Measurements from ENCODE around the gene NCOA3.

The NCOA3 gene

GRCh38 chr20:47701612-47702011 is 199.9 kb downstream of the NCOA3 start:
- Histone ChIP-seq H3K4me1 (ENCODE audit: control insufficient read depth, insufficient read depth, low read length) (peaks cover 8% of the 10 kb centered on the region), H3K9ac (ENCODE audit: low read length in 2 of 2) (no peak overlapping the region), H3K36me3 (ENCODE audit: control insufficient read depth in 2 of 2, insufficient read depth in 2 of 2, low read length in 2 of 2) (peaks cover 7 to 9% of the 10 kb centered on the region in 2 donors), H3K9me3 (ENCODE audit: control insufficient read depth in 2 of 2, low read length in 2 of 2) (no peaks in the 10 kb centered on the region), H3K27ac (ENCODE audit: low read length) (no peak overlapping the region), H3K27me3 (ENCODE audit: control insufficient read depth in 1 of 2, insufficient read depth in 2 of 2, low read length in 2 of 2) (no peaks in the 10 kb centered on the region), H3K4me3 (ENCODE audit: low read length in 2 of 2) (no peak overlapping the region)

GRCh38 chr20:47703748-47704147 is 202.1 kb downstream of the NCOA3 start:
- Histone ChIP-seq H3K4me3 (ENCODE audit: low read length in 2 of 2) (no peak overlapping the region), H3K9ac (ENCODE audit: low read length in 2 of 2) (no peak overlapping the region), H3K27ac (ENCODE audit: low read length) (no peak overlapping the region), H3K27me3 (ENCODE audit: control insufficient read depth in 1 of 2, insufficient read depth in 2 of 2, low read length in 2 of 2) (no peaks in the 10 kb centered on the region), H3K36me3 (ENCODE audit: control insufficient read depth in 2 of 2, insufficient read depth in 2 of 2, low read length in 2 of 2) (peaks cover 6 to 9% of the 10 kb centered on the region in 2 donors), H3K4me1 (ENCODE audit: control insufficient read depth, insufficient read depth, low read length) (peaks cover 8% of the 10 kb centered on the region), H3K9me3 (ENCODE audit: control insufficient read depth in 2 of 2, low read length in 2 of 2) (no peaks in the 10 kb centered on the region)

- no peak overlapping the region for H3K9ac ChIP-seq (ENCODE audit: low read length in 2 of 2)
- H3K4me3 ChIP-seq (ENCODE audit: low read length in 2 of 2), result no peak overlapping the region
- peaks cover 4 to 6% of the 10 kb centered on the region in 2 donors for H3K36me3 ChIP-seq (ENCODE audit: control insufficient read depth in 2 of 2, insufficient read depth in 2 of 2, low read length in 2 of 2)
- H3K27me3 ChIP-seq (ENCODE audit: control insufficient read depth in 1 of 2, insufficient read depth in 2 of 2, low read length in 2 of 2), result no peaks in the 10 kb centered on the region
- no peak overlapping the region for H3K27ac ChIP-seq (ENCODE audit: low read length)
- peaks cover 8% of the 10 kb centered on the region for H3K4me1 ChIP-seq (ENCODE audit: control insufficient read depth, insufficient read depth, low read length)
- H3K9me3 ChIP-seq (ENCODE audit: control insufficient read depth in 2 of 2, low read length in 2 of 2), result no peaks in the 10 kb centered on the region
These were observed 203.2 kb downstream of the NCOA3 start for GRCh38 chr20:47704746-47705496.

- H3K4me3 ChIP-seq (ENCODE audit: low read length in 2 of 2), result no peak overlapping the region
- no peaks in the 10 kb centered on the region for H3K27me3 ChIP-seq (ENCODE audit: control insufficient read depth in 1 of 2, insufficient read depth in 2 of 2, low read length in 2 of 2)
- peaks cover 4 to 6% of the 10 kb centered on the region in 2 donors for H3K36me3 ChIP-seq (ENCODE audit: control insufficient read depth in 2 of 2, insufficient read depth in 2 of 2, low read length in 2 of 2)
- no peaks in the 10 kb centered on the region for H3K9me3 ChIP-seq (ENCODE audit: control insufficient read depth in 2 of 2, low read length in 2 of 2)
- no peak overlapping the region for H3K9ac ChIP-seq (ENCODE audit: low read length in 2 of 2)
- peaks cover 8% of the 10 kb centered on the region for H3K4me1 ChIP-seq (ENCODE audit: control insufficient read depth, insufficient read depth, low read length)
- no peak overlapping the region for H3K27ac ChIP-seq (ENCODE audit: low read length)
These were observed 203.8 kb downstream of the NCOA3 start for GRCh38 chr20:47705497-47705856.

- Histone ChIP-seq H3K9ac (ENCODE audit: low read length in 2 of 2) (no peak overlapping the region), H3K36me3 (ENCODE audit: control insufficient read depth in 2 of 2, insufficient read depth in 2 of 2, low read length in 2 of 2) (peaks cover 3 to 4% of the 10 kb centered on the region in 2 donors), H3K4me1 (ENCODE audit: control insufficient read depth, insufficient read depth, low read length) (peaks cover 8% of the 10 kb centered on the region), H3K27me3 (ENCODE audit: control insufficient read depth in 1 of 2, insufficient read depth in 2 of 2, low read length in 2 of 2) (no peaks in the 10 kb centered on the region), H3K27ac (ENCODE audit: low read length) (no peak overlapping the region), H3K9me3 (ENCODE audit: control insufficient read depth in 2 of 2, low read length in 2 of 2) (no peaks in the 10 kb centered on the region), H3K4me3 (ENCODE audit: low read length in 2 of 2) (no peak overlapping the region)
These were observed 204.7 kb downstream of the NCOA3 start for GRCh38 chr20:47706345-47706744.
